ENCODE data around the gene INHBE. TPM values are rescaled to one million over a fixed set of nuclear protein-coding genes. Genes with fewer than 3 reads are reported as not detected.
"Not testable (repeated sequence)": the region's sequence is repeated elsewhere in the genome, so short reads cannot be mapped to it uniquely, and the experiment has no call there.

Gene INHBE
- polyA plus RNA-seq, 1 donor from 2014 or later, result 2.3 TPM

GRCh38 chr12:57489157-57489641 is 34.1 kb downstream of the INHBE start:
- Histone ChIP-seq H3K4me2 (ENCODE audit: low read length) (peak overlapping the region; percentile 99), H2AFZ (ENCODE audit: low read depth, low read length) (no peak overlapping the region), H3F3A (ENCODE audit: insufficient read depth, low read length, poor library complexity, severe bottlenecking) (no peaks in the 10 kb centered on the region), H4K20me1 (ENCODE audit: insufficient read depth) (no peaks in the 10 kb centered on the region), H3K79me2 (replicated peaks; ENCODE audit: insufficient read depth, low read length) (peaks cover 15% of the 10 kb centered on the region), H3K9me2 (ENCODE audit: insufficient read depth, low read length) (no peaks in the 10 kb centered on the region), H3K36me3 (ENCODE audit: insufficient read depth, low read length) (peaks cover 4% of the 10 kb centered on the region), H3K9ac (ENCODE audit: low read length) (peak overlapping the region; percentile 80), H3K9me3 (ENCODE audit: low read length) (no peaks in the 10 kb centered on the region), H3K27ac (ENCODE audit: low read length) (no peak overlapping the region), H3K27me3 (ENCODE audit: insufficient read depth, low read depth, low read length) (no peaks in the 10 kb centered on the region), H3K4me3 (ENCODE audit: low read length) (peak overlapping the region; percentile 85)
- no peak for TF ChIP-seq POLR2AphosphoS5 (IDR thresholded peaks at IDR 0.05)

DNA sequence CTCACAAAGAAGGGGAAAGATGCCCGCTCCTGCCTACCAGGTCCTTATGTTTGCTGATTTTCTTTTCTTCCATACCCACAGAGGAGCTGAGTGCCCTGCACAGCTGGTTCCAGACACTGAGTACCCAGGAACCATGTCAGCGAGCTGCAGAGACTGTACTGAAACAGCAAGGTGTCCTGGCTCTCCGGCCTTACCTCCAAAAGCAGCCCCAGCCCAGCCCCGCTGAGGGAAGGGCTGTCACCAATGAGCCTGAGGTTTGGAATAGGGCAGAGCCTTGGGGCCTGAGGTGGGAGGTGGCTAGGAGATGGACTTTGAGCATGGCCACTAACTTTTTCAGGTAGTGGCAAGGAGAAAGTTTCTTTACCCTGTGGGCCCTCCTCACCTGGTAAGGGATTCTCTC is 35.0 kb downstream of the INHBE start:
- Histone ChIP-seq H3K27ac (ENCODE audit: low read length) (no peak overlapping the region), H3K36me3 (ENCODE audit: insufficient read depth, low read length) (peaks cover 4% of the 10 kb centered on the region), H3K27me3 (ENCODE audit: insufficient read depth, low read depth, low read length) (no peaks in the 10 kb centered on the region), H3F3A (ENCODE audit: insufficient read depth, low read length, poor library complexity, severe bottlenecking) (no peaks in the 10 kb centered on the region), H3K4me2 (ENCODE audit: low read length) (no peak overlapping the region), H3K9me2 (ENCODE audit: insufficient read depth, low read length) (no peaks in the 10 kb centered on the region), H3K9ac (ENCODE audit: low read length) (no peak overlapping the region), H2AFZ (ENCODE audit: low read depth, low read length) (no peak overlapping the region), H3K4me3 (ENCODE audit: low read length) (no peak overlapping the region), H4K20me1 (ENCODE audit: insufficient read depth) (no peaks in the 10 kb centered on the region), H3K9me3 (ENCODE audit: low read length) (no peaks in the 10 kb centered on the region), H3K79me2 (replicated peaks; ENCODE audit: insufficient read depth, low read length) (peaks cover 15% of the 10 kb centered on the region)
- TF ChIP-seq POLR2AphosphoS5 (IDR thresholded peaks at IDR 0.05), result no peak
- no peak for TF ChIP-seq SMC3 (conservative IDR thresholded peaks at IDR 0.05; ENCODE audit: poor library complexity)
- no peak for TF ChIP-seq TAF1 (IDR thresholded peaks at IDR 0.05; ENCODE audit: low read depth)
- TF ChIP-seq RAD21 (conservative IDR thresholded peaks at IDR 0.05), result no peak
- TF ChIP-seq EZH2 (IDR thresholded peaks at IDR 0.05; ENCODE audit: borderline replicate concordance, insufficient read depth, low read length, poor library complexity, severe bottlenecking), result no peak
- TF ChIP-seq REST (IDR thresholded peaks at IDR 0.05; ENCODE audit: borderline replicate concordance), result no peak

GRCh38 chr12:57491393-57492280 is 36.5 kb downstream of the INHBE start:
- Histone ChIP-seq H3K4me2 (ENCODE audit: low read length) (no peak overlapping the region), H4K20me1 (ENCODE audit: insufficient read depth) (no peaks in the 10 kb centered on the region), H3K9me3 (ENCODE audit: low read length) (no peaks in the 10 kb centered on the region), H3K79me2 (replicated peaks; ENCODE audit: insufficient read depth, low read length) (peaks cover 15% of the 10 kb centered on the region), H3K27me3 (ENCODE audit: insufficient read depth, low read depth, low read length) (no peaks in the 10 kb centered on the region), H3K9ac (ENCODE audit: low read length) (peak overlapping the region; percentile 39), H2AFZ (ENCODE audit: low read depth, low read length) (no peak overlapping the region), H3K4me3 (ENCODE audit: low read length) (no peak overlapping the region), H3K9me2 (ENCODE audit: insufficient read depth, low read length) (no peaks in the 10 kb centered on the region), H3F3A (ENCODE audit: insufficient read depth, low read length, poor library complexity, severe bottlenecking) (no peaks in the 10 kb centered on the region), H3K27ac (ENCODE audit: low read length) (peak overlapping the region; percentile 66), H3K36me3 (ENCODE audit: insufficient read depth, low read length) (peaks cover 4% of the 10 kb centered on the region)
- peak; percentile 21 for TF ChIP-seq EP300 (conservative IDR thresholded peaks at IDR 0.05; ENCODE audit: poor library complexity, severe bottlenecking)
- TF ChIP-seq, protein P1, sequence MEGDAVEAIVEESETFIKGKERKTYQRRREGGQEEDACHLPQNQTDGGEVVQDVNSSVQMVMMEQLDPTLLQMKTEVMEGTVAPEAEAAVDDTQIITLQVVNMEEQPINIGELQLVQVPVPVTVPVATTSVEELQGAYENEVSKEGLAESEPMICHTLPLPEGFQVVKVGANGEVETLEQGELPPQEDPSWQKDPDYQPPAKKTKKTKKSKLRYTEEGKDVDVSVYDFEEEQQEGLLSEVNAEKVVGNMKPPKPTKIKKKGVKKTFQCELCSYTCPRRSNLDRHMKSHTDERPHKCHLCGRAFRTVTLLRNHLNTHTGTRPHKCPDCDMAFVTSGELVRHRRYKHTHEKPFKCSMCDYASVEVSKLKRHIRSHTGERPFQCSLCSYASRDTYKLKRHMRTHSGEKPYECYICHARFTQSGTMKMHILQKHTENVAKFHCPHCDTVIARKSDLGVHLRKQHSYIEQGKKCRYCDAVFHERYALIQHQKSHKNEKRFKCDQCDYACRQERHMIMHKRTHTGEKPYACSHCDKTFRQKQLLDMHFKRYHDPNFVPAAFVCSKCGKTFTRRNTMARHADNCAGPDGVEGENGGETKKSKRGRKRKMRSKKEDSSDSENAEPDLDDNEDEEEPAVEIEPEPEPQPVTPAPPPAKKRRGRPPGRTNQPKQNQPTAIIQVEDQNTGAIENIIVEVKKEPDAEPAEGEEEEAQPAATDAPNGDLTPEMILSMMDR (IDR thresholded peaks at IDR 0.05; ENCODE audit: poor library complexity, severe bottlenecking), result peak; percentile 63
- no peak for TF ChIP-seq EZH2 (IDR thresholded peaks at IDR 0.05; ENCODE audit: borderline replicate concordance, insufficient read depth, low read length, poor library complexity, severe bottlenecking)

DNA sequence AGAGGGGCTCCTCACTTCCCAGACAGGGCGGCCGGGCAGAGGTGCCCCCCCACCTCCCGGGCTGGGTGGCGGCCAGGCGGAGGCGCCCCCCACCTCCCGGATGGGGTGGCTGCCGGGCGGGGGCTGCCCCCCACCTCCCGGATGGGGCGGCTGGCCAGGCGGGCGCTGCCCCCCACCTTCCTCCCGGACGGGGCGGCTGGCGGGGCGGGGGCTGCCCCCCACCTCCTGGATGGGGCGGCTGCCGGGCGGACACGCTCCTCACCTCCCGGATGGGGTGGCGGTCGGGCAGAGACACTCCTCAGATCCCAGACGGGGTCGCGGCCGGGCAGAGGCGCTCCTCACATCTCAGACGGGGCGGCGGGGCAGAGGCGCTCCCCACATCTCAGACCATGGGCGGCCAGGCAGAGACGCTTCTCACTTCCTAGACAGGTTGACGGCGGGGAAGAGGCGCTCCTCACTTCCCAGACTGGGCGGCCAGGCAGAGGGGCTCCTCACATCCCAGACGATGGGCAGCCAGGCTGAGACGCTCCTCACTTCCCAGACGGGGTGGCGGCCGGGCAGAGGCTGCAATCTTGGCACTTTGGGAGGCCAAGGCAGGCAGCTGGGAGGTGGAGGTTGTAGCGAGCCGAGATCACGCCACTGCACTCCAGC is 40.1 kb downstream of the INHBE start:
- H3F3A ChIP-seq (ENCODE audit: insufficient read depth, low read length, poor library complexity, severe bottlenecking); H3K4me2 ChIP-seq (ENCODE audit: low read length); H3K27me3 ChIP-seq (ENCODE audit: insufficient read depth, low read depth, low read length); H3K79me2 ChIP-seq (replicated peaks; ENCODE audit: insufficient read depth, low read length); H3K9ac ChIP-seq (ENCODE audit: low read length); H3K9me3 ChIP-seq (ENCODE audit: low read length); H2AFZ ChIP-seq (ENCODE audit: low read depth, low read length); H3K27ac ChIP-seq (ENCODE audit: low read length); H3K36me3 ChIP-seq (ENCODE audit: insufficient read depth, low read length); H3K4me3 ChIP-seq (ENCODE audit: low read length); H4K20me1 ChIP-seq (ENCODE audit: insufficient read depth); H3K9me2 ChIP-seq (ENCODE audit: insufficient read depth, low read length): not testable (repeated sequence)

Measured in neural cell (in vitro differentiated cells).